GM18499 (cell line): Measurements from ENCODE around the gene TSHZ1.

Source experiments
- ATAC-seq: cut with Tn5 transposase; IDR thresholded peaks from one replicate; pipeline ENCODE4 v1.9.1; 2021; ENCODE audit warnings: moderate number of reproducible peaks; ENCODE audit not compliant: insufficient read depth, unreplicated experiment

TSHZ1 gene

DNA sequence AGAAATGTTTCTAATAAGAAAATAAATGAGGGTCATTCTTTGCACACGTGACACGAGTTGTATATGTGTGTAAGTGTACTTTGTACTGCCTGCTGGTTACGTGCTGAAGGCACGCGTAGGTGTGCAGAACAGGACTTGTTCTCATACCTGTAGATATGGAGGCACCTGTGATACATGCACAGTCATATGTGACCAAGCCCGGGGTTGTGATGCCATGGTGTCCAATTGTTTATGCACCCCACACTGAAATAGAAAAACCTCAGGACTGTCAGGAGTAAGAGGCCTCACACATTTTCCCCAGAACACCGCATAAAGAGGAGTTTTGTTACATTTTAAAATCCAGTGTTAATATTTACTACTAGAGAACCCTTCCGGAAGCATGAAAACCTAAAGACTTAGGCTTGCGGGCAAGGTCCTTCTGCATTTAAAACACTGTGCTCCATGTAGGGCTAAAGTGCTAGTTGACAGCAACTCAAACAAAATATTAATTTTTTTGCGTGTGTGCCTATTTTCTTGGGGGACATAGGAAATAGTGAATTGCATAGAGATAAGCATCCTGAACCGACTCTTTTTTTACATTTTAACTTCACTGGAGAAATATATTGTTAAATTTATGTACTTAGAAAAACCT, 9.3 kb downstream of the TSHZ1 start:
- ATAC-seq: no peak

DNA sequence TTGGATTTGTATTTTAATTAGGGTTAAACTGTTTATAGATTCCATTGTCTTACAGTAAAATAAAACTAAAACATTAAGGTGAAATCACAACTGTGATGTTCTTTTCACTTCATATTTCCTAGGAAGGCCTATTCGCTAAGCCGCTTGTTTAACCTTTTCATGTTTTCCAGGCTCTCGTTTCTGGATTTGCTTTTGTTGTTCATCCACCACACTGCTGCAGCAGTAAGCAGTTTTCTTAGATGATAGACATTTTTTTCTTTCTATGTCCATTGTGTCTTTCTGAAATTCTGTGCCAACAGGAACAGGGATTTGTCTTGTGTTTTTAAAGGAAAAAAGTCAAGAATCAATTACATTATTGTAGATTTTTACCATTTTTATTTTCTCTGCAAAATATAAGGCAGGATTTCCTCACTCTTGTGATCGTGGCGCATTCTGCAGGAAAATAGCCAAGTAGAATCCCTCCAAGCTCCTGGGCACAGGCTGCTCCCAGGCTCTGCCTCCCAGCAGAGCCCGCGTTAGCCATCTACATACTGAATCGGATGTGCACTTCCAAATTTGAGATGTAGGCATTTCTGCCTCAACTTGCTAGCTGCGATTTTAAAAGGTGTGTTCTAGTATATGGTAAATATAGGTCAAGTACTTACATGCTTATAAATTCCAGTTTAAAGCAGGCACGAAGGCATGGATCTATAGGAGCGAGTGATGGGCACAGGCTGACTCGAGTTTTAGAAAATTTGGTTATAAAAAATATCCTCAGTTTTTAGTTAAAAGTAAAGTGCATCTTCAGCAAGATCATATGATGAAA, 10.2 kb downstream of the TSHZ1 start:
- ATAC-seq: no peak

DNA sequence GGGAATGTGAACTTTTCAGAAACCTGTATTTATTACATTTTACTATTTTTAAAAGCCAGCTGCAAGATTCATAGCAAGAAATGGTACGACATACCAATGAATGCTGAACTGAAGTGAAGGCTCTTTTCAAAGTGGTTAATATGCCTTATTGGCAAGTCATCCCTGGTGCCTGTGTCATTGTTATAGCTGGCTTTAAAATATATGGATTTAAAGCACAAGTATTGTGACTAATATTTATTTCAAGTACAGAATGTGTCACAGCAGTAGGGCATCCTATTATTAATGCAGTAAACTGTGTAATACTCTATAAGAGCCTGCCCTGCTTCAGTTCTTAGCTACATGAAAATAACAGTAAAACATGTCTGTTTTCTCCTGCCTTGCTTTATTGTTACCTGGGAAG, 10.8 kb downstream of the TSHZ1 start:
- ATAC-seq: no peak

DNA sequence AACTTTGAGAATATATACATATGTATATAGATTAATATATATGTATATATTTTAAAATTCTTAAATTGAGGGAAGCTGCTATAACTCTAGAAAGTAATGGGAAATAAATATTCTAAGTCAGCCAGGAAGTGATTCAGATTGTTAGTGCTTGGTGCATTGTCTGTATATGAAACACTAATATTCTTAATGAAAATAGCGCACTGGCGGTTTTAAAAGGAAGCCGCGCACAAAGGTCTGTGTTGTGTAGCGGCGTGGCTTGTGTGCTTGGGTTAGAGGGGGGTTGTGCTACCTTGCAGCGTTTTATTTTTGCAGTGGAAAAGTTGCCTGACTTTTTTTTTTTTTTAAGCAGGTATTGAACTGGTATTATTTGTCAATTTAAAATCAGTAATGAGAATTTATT, 11.3 kb downstream of the TSHZ1 start:
- ATAC-seq: no peak

DNA sequence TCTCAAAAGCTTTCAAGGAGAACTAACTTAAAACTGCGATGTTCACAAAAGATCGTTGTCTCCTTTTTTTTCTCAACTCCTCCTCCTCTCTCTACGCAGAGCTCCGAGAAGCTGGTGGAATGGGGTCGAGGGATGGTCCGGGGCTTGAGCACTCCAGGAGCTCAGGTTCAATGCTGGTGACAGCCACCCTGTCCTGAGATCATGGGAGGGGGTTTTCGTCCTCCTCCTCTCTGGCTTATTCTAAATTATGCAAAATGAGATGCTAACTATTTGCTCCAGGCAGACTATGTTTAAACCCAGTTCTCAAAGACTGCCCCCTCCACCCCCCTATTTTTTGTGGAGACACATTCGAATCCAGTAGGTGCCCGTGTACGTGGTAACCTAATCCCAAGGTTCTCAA, 11.8 kb downstream of the TSHZ1 start:
- ATAC-seq: no peak

DNA sequence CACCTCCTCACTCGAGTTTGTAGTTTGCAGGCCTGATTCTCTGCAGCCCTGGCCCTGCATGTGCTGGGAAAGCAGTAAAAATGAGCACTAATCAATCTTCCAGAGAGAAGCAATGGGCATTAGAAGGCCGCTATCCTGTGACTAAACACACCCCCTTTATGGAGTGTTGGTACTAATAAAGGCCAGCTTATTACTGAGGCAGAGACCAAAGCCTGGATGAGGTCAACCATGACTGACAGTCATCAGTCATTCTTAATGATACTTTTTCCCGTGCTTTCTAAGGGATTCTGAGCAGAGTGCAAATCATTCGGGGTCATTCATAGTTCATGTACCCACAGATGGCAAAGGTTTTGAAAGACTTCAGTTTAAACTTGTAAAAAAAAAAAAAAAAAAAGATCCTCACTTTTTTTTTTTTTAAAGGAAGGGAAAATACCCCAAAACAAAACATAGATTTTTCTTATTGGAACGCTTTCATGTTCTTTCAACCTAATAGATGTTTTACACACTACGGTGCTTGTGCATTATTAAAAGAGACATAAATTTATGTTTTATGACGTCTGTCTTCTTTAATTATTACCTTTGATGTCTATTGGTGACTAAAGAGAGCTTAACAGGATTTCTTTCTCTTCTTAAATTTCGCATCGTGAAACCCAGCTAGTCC, 13.2 kb downstream of the TSHZ1 start:
- ATAC-seq: no peak

DNA sequence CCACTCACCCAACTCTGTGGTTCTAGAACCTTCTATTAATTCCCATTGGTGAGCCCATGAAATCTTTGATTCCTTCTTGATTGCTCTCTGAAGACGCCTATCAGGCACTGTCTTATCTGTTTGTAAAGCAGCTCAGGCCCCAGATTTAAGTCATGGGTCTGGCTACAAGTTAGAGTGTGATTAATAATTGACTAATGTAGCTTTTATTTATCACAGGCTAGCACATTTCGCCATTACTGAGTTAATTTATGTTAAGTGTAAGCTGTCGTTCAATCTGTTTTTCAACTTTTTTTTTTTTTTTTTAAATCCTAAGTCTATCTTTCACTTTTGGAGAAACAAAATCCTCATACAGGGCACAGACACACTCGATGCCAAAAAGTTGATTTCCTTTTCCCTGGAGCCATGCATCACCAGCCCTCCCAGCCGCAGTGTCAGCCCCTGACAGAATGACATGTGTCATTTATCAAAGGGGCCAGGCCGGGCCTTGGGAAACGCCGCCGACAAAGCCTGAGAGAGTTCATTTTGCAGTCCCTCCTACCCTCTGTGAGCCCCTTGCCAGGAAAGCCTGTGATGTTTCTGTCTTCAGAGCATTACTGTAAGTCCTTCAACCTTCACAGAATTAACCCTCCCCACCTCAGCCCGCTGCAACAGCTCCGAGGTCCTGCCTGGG, 15.8 kb downstream of the TSHZ1 start:
- ATAC-seq: no peak

DNA sequence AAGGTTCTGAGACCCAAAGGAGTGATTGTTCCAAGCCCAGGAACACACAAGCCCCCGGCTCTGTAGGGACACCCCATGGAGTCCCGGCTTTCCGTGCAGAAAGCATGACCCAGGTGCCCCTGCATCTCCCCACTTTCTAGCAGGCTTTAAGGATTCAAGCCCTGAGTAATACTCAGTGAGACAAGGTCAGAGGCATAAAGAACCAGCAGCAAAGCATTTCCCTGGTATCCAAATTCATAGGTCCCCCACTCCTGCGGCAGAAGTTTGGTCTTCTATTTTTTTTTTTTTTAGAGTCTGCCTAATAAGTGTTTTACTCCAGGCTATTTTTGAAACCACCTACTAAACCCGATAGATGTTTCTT, 16.3 kb downstream of the TSHZ1 start:
- no peak for ATAC-seq

DNA sequence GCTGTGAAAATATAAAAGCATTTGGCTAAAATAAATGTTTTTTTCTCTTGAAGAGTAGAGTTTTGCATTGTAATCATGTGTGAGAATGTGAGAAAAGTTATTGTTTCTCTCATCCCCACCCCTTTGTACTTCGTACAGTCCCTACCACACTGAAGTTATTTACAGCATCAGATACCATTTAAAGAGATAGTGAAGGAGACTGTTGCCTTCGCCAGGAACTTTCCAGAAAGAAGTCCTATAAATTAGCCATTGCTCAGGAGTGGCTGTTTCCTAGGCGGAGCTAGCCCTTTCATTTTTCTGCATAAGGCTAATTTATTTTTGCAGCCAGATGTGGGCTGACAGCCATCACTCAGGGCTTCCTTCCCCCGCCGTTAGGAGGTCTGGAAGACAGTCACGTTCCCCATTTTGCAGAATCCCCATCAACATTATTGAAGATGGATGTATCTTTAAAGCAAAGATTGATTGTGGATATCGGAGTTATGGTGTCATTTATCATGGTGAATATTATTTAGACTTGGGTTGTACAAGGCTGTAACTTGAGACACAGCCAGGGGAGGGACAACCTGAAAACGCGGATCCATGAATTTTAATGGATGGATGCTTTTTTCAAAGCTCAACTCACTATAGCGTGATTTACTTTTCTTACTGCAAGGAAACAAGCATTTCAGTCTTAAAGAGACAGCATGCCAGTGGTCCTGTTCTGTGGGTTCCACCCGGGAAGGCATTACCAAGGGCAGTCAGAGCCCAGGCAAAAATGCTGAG, 17.1 kb downstream of the TSHZ1 start:
- no peak for ATAC-seq

DNA sequence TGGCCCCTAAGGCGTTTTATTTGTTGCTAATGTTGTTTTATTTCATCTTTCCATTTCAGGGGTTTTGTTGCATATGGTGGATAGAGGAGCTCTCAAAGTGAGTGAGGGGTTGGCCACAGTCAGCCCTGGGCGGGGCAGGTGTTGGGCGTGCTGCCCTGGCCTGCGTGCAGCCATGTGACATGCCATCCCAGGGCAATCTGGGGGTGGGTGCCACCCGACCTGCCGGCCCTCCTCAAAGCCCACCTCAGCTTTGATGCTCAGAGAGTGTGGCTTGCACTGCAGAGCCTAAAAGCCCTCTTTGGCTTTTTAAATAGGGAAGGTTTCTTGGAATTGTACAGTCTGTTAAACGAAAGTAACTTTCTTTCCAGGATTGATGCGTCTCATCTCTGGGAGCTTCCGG, 18.4 kb downstream of the TSHZ1 start:
- no peak for ATAC-seq

DNA sequence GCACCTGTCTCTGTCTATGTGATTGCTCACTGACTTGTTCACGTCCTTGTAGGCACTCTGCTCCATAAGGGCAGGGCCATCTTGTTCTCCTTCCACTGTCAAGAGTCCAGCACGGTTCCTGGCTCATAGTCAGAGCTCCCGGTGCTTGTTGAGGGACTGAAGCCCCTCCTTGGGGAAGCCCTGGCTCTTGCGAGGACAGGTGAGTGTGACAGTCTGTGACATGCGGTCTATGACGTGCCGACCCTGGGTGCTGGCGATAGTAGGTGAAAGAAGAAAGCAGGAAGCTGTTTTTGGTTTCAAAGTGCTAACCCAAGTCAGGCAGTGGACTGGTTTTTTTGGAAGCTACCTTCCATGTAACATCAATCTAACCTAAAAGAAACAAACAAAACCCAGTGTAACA, 18.8 kb downstream of the TSHZ1 start:
- no peak for ATAC-seq

DNA sequence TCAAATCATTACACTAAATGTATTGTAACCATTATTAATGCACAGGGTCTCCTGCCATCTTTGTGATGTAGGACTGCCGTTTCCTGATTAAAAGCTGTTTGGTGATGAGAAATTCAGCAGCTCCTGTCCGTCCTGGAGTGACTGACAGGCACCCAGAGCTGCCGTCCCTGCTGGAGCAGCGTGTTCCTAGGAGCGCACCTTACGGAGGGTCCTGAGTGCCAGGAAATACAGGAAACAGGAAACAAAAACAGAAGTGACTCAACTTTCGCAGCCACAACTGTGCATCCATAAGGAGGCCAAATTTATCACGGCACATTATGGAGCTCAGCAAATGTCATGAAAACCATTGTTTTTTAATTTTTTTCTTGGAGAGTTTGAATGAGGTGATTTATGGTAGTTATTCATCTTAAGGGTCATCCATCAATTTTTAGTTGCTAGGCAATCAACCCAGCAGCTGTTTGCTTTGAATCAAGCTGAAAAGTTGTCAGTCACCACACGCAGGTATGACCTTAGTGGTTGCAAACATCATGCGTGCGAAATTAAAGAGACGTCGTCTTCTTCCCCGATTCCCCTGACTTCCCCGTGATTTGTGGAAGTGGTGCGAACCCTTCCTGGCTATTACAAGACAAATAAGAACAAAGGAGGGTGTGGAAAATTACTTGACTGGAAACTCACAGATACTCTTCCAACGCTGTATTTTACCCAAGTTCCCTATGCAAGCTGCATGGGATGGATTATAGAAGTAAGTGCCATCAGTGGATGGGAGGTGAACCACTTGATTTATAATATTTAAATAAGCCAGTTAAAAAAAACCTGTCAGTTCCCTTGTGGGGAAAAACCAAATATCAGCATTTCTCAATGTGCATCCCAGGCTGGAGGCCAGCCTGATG, 19.8 kb downstream of the TSHZ1 start:
- ATAC-seq: no peak

DNA sequence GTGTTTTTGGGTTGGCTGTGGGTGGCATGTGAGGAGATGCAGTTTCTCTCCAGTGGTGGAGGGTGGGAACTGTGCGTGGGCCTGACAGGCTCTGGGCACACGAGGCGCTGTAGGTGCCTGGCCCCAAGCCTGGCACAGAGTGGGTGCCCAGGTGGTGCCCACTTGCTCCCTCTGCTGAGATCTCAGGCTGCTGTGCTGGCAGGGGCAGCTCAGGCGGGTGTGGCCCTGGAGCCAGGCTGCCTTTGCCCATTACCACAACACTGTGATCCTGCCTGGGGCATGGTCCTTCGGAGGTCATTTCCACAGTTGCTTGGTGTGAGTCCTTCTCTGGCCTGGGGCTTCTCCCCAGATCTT, 20.4 kb downstream of the TSHZ1 start:
- ATAC-seq: no peak

DNA sequence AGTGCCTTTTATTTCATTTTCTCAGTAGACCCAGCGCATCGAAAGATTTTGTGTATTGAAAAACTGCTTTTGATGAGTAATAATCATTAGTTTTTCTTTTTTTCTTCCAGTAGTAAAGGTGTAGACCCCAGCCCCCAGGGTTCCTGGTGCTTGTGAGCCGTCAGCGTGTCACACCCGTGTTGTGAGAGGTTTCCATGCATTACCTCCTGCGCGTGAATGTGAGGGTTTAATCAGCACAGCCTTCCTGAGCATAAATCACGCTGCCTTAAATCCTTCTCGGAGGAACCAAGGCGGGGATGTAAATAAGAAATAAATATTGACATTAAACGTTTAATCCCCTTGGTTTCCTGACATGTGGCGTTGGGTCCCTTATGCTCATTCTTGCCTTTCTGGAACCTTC, 24.3 kb downstream of the TSHZ1 start:
- no peak for ATAC-seq

DNA sequence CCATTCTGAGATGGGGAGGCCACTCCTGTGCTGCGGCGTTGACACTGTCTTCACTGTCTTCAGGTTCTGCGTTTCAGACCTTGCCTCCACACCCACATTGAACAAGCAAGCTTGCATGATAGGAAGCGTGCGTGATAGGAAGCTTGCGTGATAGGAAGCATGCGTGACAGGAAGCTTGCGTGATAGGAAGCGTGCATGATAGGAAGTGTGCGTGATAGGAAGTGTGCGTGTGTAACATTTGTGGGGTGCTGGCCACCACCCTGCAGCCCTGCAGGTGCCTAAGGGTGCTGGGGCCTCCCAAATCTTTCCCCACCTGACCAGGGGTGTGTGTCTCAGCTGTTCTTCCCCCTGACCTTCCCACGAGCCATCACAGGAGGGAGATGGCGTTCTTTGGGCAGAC, 25.3 kb downstream of the TSHZ1 start:
- ATAC-seq: no peak

DNA sequence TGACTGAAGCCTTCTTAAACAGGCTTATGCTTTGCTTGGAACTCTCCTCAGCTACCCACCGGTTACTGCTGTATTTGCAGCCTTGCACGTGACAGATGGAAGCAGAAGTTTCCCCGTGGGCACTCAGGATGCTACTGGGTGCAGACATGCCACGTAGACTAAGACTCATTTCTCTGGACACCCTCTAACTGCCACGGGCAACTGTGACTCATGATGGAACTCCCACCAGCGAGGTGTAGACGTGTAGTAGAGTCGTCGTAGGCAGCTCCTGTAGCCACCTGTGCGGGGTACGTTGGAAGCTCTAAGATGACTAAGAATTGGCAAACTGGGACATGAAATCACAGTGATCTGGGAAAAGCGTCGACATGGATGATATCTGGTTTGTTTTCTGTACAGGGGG, 27.5 kb downstream of the TSHZ1 start:
- no peak for ATAC-seq

DNA sequence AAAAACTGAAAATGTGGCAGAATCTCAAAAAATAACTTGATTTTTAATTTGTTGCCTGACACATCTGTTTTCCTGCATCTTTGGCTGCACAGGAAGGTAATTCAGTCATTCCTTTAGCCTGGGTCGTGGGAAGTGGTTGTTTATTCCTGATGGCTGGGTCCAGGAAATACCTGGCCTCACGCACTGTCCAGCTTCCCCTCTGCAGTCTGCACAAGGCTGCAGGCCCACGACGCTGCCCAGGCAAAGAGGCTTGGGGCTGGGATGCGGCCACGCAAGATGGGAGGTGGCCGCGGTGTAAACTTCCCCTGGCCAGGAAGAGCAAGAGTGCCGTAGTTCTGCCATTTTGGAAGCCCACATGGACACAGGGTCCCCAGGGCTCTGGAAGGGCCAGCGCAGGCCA, 28.2 kb downstream of the TSHZ1 start:
- ATAC-seq: no peak

DNA sequence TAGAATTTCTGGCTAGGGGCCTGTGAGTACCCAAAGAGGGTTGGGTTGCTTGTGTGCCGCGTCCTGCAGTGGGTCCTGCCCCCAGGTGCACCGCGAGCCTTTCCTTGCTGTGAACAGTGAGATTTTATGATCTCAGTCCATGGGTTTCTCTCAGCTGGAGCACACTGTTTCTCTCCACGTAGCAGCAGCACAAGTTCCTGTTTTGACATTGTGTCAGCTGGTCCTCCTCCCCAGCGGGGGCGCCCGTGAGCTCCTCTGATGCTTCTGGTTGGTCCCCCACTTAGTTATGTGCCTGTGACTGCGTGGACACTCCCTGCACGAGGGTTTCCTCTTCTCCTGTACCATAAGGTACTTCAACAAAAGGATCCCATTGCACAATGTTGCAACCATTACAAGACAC, 29.8 kb downstream of the TSHZ1 start:
- ATAC-seq: no peak

DNA sequence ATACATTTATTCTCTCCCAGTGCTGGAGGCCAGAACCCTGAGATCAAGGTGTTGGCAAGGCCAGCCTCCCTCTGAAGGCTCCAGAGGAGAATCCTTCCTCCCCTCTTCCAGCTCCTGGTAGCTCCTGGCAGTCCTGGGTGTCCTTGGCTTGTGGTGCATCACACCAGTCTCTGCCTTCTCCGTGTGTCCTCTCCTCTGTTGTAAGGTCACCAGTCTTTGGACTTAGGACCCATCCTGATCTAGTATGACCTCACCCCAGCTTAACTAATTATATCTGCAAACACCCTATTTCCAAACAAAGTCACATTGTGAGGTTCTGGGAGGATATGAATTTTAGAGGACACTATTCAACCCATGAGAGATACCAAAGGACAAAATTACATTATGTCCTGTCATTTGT, 31.1 kb downstream of the TSHZ1 start:
- ATAC-seq: no peak
